Stimulated activated CD4-positive, alpha-beta T cell treated with anti-CD3 and anti-CD28 coated beads, Interleukin-1b, Interleukin-23, amount 100 ng/mL, for 24 hours (primary cell): ENCODE results near the gene ZNF32.

Source experiments
- DNase-seq, 4 experiments: peaks; one replicate each; pipeline ENCODE4 v3.0.0-alpha.2; 2020; ENCODE audit warnings: low read depth in 4 of 4, low spot score in 1 of 4

The ZNF32 gene

GRCh38 chr10:43681220-43681619 is 32.5 kb upstream of the ZNF32 start:
- no peak for DNase-seq

GRCh38 chr10:43680035-43680434 is 31.4 kb upstream of the ZNF32 start:
- no peak for DNase-seq

- no peak for DNase-seq
Observed at GRCh38 chr10:43679509-43679908, 30.8 kb upstream of the ZNF32 start.

- no peak for DNase-seq
Observed at GRCh38 chr10:43678654-43679053, 30.0 kb upstream of the ZNF32 start.

- DNase-seq = no peak
Observed at GRCh38 chr10:43676901-43677300, 28.2 kb upstream of the ZNF32 start.

- DNase-seq = no peak
Observed at GRCh38 chr10:43676331-43676730, 27.6 kb upstream of the ZNF32 start.

GRCh38 chr10:43674553-43675210 is 26.0 kb upstream of the ZNF32 start:
- no peak for DNase-seq

- no peak for DNase-seq
Observed at GRCh38 chr10:43673471-43673870, 24.8 kb upstream of the ZNF32 start.

- peak in 3 of 4 experiments; percentile 21 to 45 (median 36) for DNase-seq
Observed at GRCh38 chr10:43671659-43672531, 23.2 kb upstream of the ZNF32 start.

- DNase-seq = no peak
Observed at GRCh38 chr10:43669386-43669785, 20.7 kb upstream of the ZNF32 start.

- DNase-seq = no peak
Observed at GRCh38 chr10:43667761-43668386, 19.2 kb upstream of the ZNF32 start.

GRCh38 chr10:43667317-43667731 is 18.6 kb upstream of the ZNF32 start:
- no peak for DNase-seq

- DNase-seq = no peak
Observed at GRCh38 chr10:43666552-43666951, 17.9 kb upstream of the ZNF32 start.

- no peak for DNase-seq
Observed at GRCh38 chr10:43665054-43665453, 16.4 kb upstream of the ZNF32 start.

GRCh38 chr10:43658227-43658626 is 9.5 kb upstream of the ZNF32 start:
- DNase-seq = no peak

GRCh38 chr10:43655311-43655710 is 6.6 kb upstream of the ZNF32 start:
- no peak for DNase-seq

- DNase-seq = no peak
Observed at GRCh38 chr10:43653746-43654145, 5.1 kb upstream of the ZNF32 start.

- DNase-seq = no peak
Observed at GRCh38 chr10:43649185-43649523, 473 bp upstream of the ZNF32 start.

GRCh38 chr10:43648095-43648397 is 635 bp downstream of the ZNF32 start:
- no peak for DNase-seq

- no peak for DNase-seq
Observed at GRCh38 chr10:43647576-43647975, 1.1 kb downstream of the ZNF32 start.

GRCh38 chr10:43645866-43646265 is 2.8 kb downstream of the ZNF32 start:
- no peak for DNase-seq

- no peak for DNase-seq
Observed at GRCh38 chr10:43644252-43644651, 4.4 kb downstream of the ZNF32 start.
